SK-N-SH treated with all-trans-retinoic acid at 6 μM for 48 hours (cell line): ENCODE data around the gene UNC93B1.
"Not testable (repeated sequence)": the region's sequence is repeated elsewhere in the genome, so short reads cannot be mapped to it uniquely, and the experiment has no call there.

Experiments
- ARNTL ChIP-seq: fragments of 450-650 bp; formaldehyde crosslinking; IDR thresholded peaks from 2 replicates; pipeline ENCODE4 v1.5.0; 2020; ENCODE audit warnings: low read depth, mild to moderate bottlenecking, moderate library complexity, borderline replicate concordance
- BACH2 ChIP-seq: fragments of 250-450 bp; sonication (Bioruptor Pico); IDR thresholded peaks from 2 replicates; pipeline ENCODE4 v1.9.0; 2021; ENCODE audit warnings: mild to moderate bottlenecking, borderline replicate concordance
- ESRRG ChIP-seq: fragments of 250-450 bp; sonication (Bioruptor Pico); IDR thresholded peaks from 2 replicates; pipeline ENCODE4 v1.6.1; 2021; ENCODE audit warnings: mild to moderate bottlenecking
- PPARA ChIP-seq: fragments of 250-450 bp; sonication (Bioruptor Pico); IDR thresholded peaks from 2 replicates; pipeline ENCODE4 v1.5.0; 2020; ENCODE audit warnings: mild to moderate bottlenecking, borderline replicate concordance
- RARB ChIP-seq: fragments of 250-450 bp; sonication (Bioruptor Pico); IDR thresholded peaks from 2 replicates; pipeline ENCODE4 v1.8.0; 2021; ENCODE audit warnings: mild to moderate bottlenecking, moderate library complexity
- ZC3H10 ChIP-seq: fragments of 250-450 bp; sonication (Bioruptor Pico); IDR thresholded peaks from 2 replicates; pipeline ENCODE4 v1.5.1; 2021; ENCODE audit warnings: mild to moderate bottlenecking, moderate library complexity
- ZNF565 ChIP-seq: fragments of 450-650 bp; formaldehyde crosslinking; conservative IDR thresholded peaks from 2 replicates; pipeline ENCODE4 v1.5.0; 2020; ENCODE audit warnings: low read depth, mild to moderate bottlenecking, moderate library complexity
- TF ChIP-seq, protein P1 (sequence below): fragments of 250-450 bp; sonication (Bioruptor Pico); IDR thresholded peaks from 2 replicates; pipeline ENCODE4 v1.8.0; 2020; ENCODE audit warnings: mild to moderate bottlenecking, moderate library complexity, borderline replicate concordance

DNA sequence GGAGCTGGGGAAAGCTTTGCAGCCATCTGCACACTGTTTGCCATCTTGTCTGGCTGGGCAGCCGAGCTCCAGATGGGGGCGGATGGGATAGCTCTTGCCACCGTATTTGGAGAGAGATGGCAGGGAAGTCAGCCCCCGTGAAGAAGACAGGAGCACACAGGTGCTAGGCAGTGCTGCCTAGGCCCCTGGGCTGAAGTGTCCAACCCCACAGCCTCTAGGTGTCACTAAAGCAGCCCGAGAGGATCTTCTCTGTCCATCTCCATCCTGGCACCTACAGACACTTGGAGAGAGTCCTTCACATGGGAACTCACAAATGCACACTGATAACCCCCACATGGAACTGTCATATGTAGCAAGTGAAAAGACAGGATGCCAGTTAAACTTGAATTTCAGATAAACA, 60.5 kb downstream of the UNC93B1 start:
- not testable (repeated sequence) for TF ChIP-seq ARNTL (CRISPR knock-in tag); BACH2 (CRISPR knock-in tag); RARB; ESRRG; ZNF565 (CRISPR knock-in tag); PPARA (CRISPR knock-in tag); ZC3H10 (CRISPR knock-in tag)
- TF ChIP-seq, protein P1, sequence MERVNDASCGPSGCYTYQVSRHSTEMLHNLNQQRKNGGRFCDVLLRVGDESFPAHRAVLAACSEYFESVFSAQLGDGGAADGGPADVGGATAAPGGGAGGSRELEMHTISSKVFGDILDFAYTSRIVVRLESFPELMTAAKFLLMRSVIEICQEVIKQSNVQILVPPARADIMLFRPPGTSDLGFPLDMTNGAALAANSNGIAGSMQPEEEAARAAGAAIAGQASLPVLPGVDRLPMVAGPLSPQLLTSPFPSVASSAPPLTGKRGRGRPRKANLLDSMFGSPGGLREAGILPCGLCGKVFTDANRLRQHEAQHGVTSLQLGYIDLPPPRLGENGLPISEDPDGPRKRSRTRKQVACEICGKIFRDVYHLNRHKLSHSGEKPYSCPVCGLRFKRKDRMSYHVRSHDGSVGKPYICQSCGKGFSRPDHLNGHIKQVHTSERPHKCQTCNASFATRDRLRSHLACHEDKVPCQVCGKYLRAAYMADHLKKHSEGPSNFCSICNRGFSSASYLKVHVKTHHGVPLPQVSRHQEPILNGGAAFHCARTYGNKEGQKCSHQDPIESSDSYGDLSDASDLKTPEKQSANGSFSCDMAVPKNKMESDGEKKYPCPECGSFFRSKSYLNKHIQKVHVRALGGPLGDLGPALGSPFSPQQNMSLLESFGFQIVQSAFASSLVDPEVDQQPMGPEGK (CRISPR knock-in tag): not testable (repeated sequence)
